Stimulated activated CD8-positive, alpha-beta memory T cell treated with anti-CD3 and anti-CD28 coated beads, Interleukin-15, amount 100 ng/mL, for 24 hours (primary cell): Measurements from ENCODE around the gene DNAJA1.

Source experiments
- DNase-seq: peaks from one replicate; pipeline ENCODE4 v3.0.0-alpha.2; 2020; ENCODE audit warnings: low read depth

Gene DNAJA1

GRCh38 chr9:33029231-33029786 lies 4.2 kb downstream of the DNAJA1 start:
- DNase-seq, result no peak

- no peak for DNase-seq
Measured at GRCh38 chr9:33030285-33030684, 5.2 kb downstream of the DNAJA1 start.

- DNase-seq, result no peak
Measured at GRCh38 chr9:33032292-33032691, 7.2 kb downstream of the DNAJA1 start.

GRCh38 chr9:33032865-33033264 lies 7.8 kb downstream of the DNAJA1 start:
- no peak for DNase-seq

GRCh38 chr9:33040792-33041431 lies 15.8 kb downstream of the DNAJA1 start:
- no peak for DNase-seq

GRCh38 chr9:33041432-33042188 lies 16.5 kb downstream of the DNAJA1 start:
- DNase-seq, result no peak

GRCh38 chr9:33042473-33042872 lies 17.4 kb downstream of the DNAJA1 start:
- DNase-seq, result no peak

- no peak for DNase-seq
Measured at GRCh38 chr9:33043671-33044070, 18.6 kb downstream of the DNAJA1 start.

- peak; percentile 23 for DNase-seq
Measured at GRCh38 chr9:33044162-33044673, 19.1 kb downstream of the DNAJA1 start.

- DNase-seq, result no peak
Measured at GRCh38 chr9:33044677-33045282, 19.7 kb downstream of the DNAJA1 start.

- DNase-seq, result no peak
Measured at GRCh38 chr9:33046061-33046460, 21.0 kb downstream of the DNAJA1 start.

- no peak for DNase-seq
Measured at GRCh38 chr9:33048054-33048465, 23.0 kb downstream of the DNAJA1 start.

GRCh38 chr9:33049680-33050361 lies 24.7 kb downstream of the DNAJA1 start:
- no peak for DNase-seq

- DNase-seq, result no peak
Measured at GRCh38 chr9:33051144-33051543, 26.1 kb downstream of the DNAJA1 start.

GRCh38 chr9:33065157-33066076 lies 40.3 kb downstream of the DNAJA1 start:
- no peak for DNase-seq

- no peak for DNase-seq
Measured at GRCh38 chr9:33068991-33069390, 43.9 kb downstream of the DNAJA1 start.

- peak; percentile 73 for DNase-seq
Measured at GRCh38 chr9:33076046-33077004, 51.3 kb downstream of the DNAJA1 start, which contains the start of gene SMU1. Gene SMU1 (minus strand): TSS chr9:33076674. CDS start chr9:33076608, 66 bp downstream.

- DNase-seq, result no peak
Measured at GRCh38 chr9:33080534-33080933, 55.5 kb downstream of the DNAJA1 start.

GRCh38 chr9:33081128-33081851 lies 56.2 kb downstream of the DNAJA1 start:
- DNase-seq, result no peak
